Neuronal stem cell (in vitro differentiated cells): ENCODE measurements around the gene CXXC5.

Experiments used
- DNase-seq: peaks from one replicate; pipeline ENCODE4 v3.0.0-alpha.2; 2013; ENCODE audit warnings: low spot score
- H2AFZ ChIP-seq: one replicate; pipeline ENCODE4 v1.6.1; 2013; ENCODE audit warnings: mild to moderate bottlenecking, low read length, inconsistent platforms
- H2AK5ac ChIP-seq: 2 replicates; pipeline ENCODE4 v1.6.1; 2013; ENCODE audit warnings: low read depth, mild to moderate bottlenecking, inconsistent platforms, low read length, moderate library complexity, mixed read lengths
- H2BK120ac ChIP-seq: 2 replicates; pipeline ENCODE4 v1.6.1; 2013; ENCODE audit warnings: low read depth, mild to moderate bottlenecking, inconsistent platforms, low read length, moderate library complexity, mixed read lengths
- H2BK12ac ChIP-seq: one replicate; pipeline ENCODE4 v1.6.1; 2013; ENCODE audit warnings: low read length, inconsistent platforms
- H2BK15ac ChIP-seq: 2 replicates; pipeline ENCODE4 v1.6.1; 2013; ENCODE audit warnings: mild to moderate bottlenecking, low read length, inconsistent platforms, mixed read lengths
- H2BK5ac ChIP-seq: one replicate; pipeline ENCODE4 v1.6.1; 2013; ENCODE audit warnings: inconsistent platforms, mild to moderate bottlenecking, low read length, moderate library complexity
- H3K14ac ChIP-seq: one replicate; pipeline ENCODE4 v1.6.1; 2013; ENCODE audit warnings: low read length, inconsistent platforms
- H3K18ac ChIP-seq: 2 replicates; pipeline ENCODE4 v1.6.1; 2013; ENCODE audit warnings: low read length, inconsistent platforms
- H3K23ac ChIP-seq: 2 replicates; pipeline ENCODE4 v1.6.1; 2013; ENCODE audit warnings: low read depth, mild to moderate bottlenecking, mixed read lengths, low read length, inconsistent platforms; ENCODE audit not compliant: poor library complexity
- H3K27ac ChIP-seq: replicated peaks from 3 replicates; pipeline ENCODE4 v1.5.1; 2013; ENCODE audit warnings: low read length, inconsistent platforms
- H3K27me3 ChIP-seq, 3 experiments: 2 replicates each; pipeline ENCODE4 v1.6.1; 2013; ENCODE audit warnings: low read length in 3 of 3, mild to moderate bottlenecking in 2 of 3, inconsistent platforms in 1 of 3, low read depth in 1 of 3, mixed read lengths in 1 of 3, moderate library complexity in 1 of 3; ENCODE audit not compliant: control insufficient read depth in 3 of 3, insufficient read depth in 3 of 3
- H3K36me3 ChIP-seq, 2 donors: replicated peaks in 1 of 2; 2 replicates each; pipeline ENCODE4 v1.6.1; 2013; ENCODE audit warnings: low read length in 2 of 2; ENCODE audit not compliant: control insufficient read depth in 2 of 2, insufficient read depth in 2 of 2
- H3K4ac ChIP-seq: 2 replicates; pipeline ENCODE4 v1.6.1; 2013; ENCODE audit warnings: inconsistent platforms, mild to moderate bottlenecking, low read length, moderate library complexity
- H3K4me1 ChIP-seq, 2 donors: 1 replicate in 1 of 2; 2 replicates in 1 of 2; pipeline ENCODE4 v1.6.1; 2013; ENCODE audit warnings: low read length in 2 of 2, low read depth in 1 of 2; ENCODE audit not compliant: control insufficient read depth in 2 of 2, insufficient read depth in 1 of 2
- H3K4me2 ChIP-seq: one replicate; pipeline ENCODE4 v1.6.1; 2013; ENCODE audit warnings: mild to moderate bottlenecking, low read length, inconsistent platforms; ENCODE audit not compliant: insufficient read depth, poor library complexity, severe bottlenecking
- H3K4me3 ChIP-seq, 2 donors: 2 replicates each; pipeline ENCODE4 v1.5.1; 2013; ENCODE audit warnings: low read length in 2 of 2, mild to moderate bottlenecking in 2 of 2, inconsistent platforms in 1 of 2, moderate library complexity in 1 of 2
- H3K79me1 ChIP-seq: one replicate; pipeline ENCODE4 v1.6.1; 2013; ENCODE audit warnings: low read depth, mild to moderate bottlenecking, inconsistent platforms, low read length, moderate library complexity
- H3K9ac ChIP-seq: one replicate; pipeline ENCODE4 v1.6.1; 2013; ENCODE audit warnings: mild to moderate bottlenecking, low read depth, low read length, inconsistent platforms; ENCODE audit not compliant: poor library complexity
- H3K9me3 ChIP-seq, 2 donors: replicated peaks in 1 of 2; 2 replicates each; pipeline versions ENCODE3 to v1.6.1; 2013; ENCODE audit warnings: low read length in 2 of 2, mild to moderate bottlenecking in 2 of 2, inconsistent platforms in 1 of 2, low read depth in 1 of 2, mixed read lengths in 1 of 2, moderate library complexity in 1 of 2; ENCODE audit not compliant: control insufficient read depth in 2 of 2, insufficient read depth in 1 of 2
- H4K8ac ChIP-seq: one replicate; pipeline ENCODE4 v1.6.1; 2013; ENCODE audit warnings: low read depth, mild to moderate bottlenecking, inconsistent platforms, low read length, moderate library complexity
- H4K91ac ChIP-seq: one replicate; pipeline ENCODE4 v1.6.1; 2013; ENCODE audit warnings: low read length, low read depth, mild to moderate bottlenecking, inconsistent platforms; ENCODE audit not compliant: poor library complexity
- WGBS, 2 donors: extraction: QIAGEN DNeasy Blood & Tissue Kit; methylation state at CpG; one replicate each; pipeline ENCODE4 v1.1.7; 2013; ENCODE audit warnings: missing lambda C conversion rate in 2 of 2, mixed read lengths in 1 of 2; ENCODE audit not compliant: insufficient read length in 2 of 2, insufficient replicate concordance in 1 of 2; ENCODE audit errors: extremely low coverage in 2 of 2; 5-methylcytosine and 5-hydroxymethylcytosine counted together

The CXXC5 gene

GRCh38 chr5:139651853-139652787, 4.0 kb downstream of the CXXC5 start:
- Histone ChIP-seq H2AFZ (no peak overlapping the region), H3K18ac (no peak overlapping the region), H2BK5ac (no peak overlapping the region)

DNA sequence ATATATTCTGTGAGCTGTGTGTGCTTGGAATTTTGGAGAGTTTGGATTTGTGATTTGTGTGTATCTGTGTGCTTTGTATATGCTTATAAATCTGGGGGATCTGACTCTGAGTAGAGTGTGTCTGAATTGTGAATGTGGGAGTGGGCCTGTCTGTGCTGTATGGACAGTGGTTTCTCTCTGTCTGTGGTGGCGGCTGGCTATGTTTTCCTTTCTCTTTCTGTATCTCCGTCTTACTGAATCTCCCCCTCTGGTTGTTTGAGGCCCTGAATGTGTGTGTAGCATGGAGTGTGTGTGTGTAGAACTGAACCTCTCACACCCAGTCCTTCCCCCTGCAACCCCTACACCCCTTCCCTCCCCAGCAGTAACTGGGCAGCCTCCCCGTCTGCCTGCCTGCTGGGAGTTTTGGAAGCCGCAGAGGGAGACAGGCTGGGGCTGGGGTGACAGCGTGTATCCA, 4.7 kb downstream of the CXXC5 start:
- Histone ChIP-seq H2AFZ (no peak overlapping the region), H3K4me3 (no peak overlapping the region), H2BK5ac (no peak overlapping the region), H3K79me1 (peaks cover 21% of the 10 kb centered on the region), H3K36me3 (peaks cover 0 to 6% of the 10 kb centered on the region in 2 donors), H3K23ac (no peak overlapping the region), H2BK120ac (no peak overlapping the region), H4K8ac (no peak overlapping the region), H3K4me2 (no peak overlapping the region), H3K9ac (no peak overlapping the region), H3K4ac (peak overlapping the region; percentile 27), H3K27ac (no peak overlapping the region), H2BK12ac (no peak overlapping the region), H3K9me3 (no peaks in the 10 kb centered on the region), H2BK15ac (peak overlapping the region; percentile 60), H4K91ac (no peak overlapping the region), H3K14ac (no peak overlapping the region), H3K4me1 (peaks cover 48 to 58% of the 10 kb centered on the region in 2 donors), H2AK5ac (peak overlapping the region; percentile 51), H3K27me3 (no peaks in the 10 kb centered on the region), H3K18ac (peak overlapping the region; percentile 41)
- DNase-seq, result no peak
- no CpG with 5 or more reads among the region's 5 CpGs for WGBS, 2 donors

More at GRCh38 chr5:139651853-139652787, 4.0 kb downstream of the CXXC5 start:
- H3K27me3 ChIP-seq, result peaks cover 0 to 6% (median 0%) of the 10 kb centered on the region in 3 experiments
- H3K9me3 ChIP-seq, result no peaks in the 10 kb centered on the region
- peaks cover 20% of the 10 kb centered on the region for H3K79me1 ChIP-seq
- H3K4me1 ChIP-seq, result peaks cover 50 to 55% of the 10 kb centered on the region in 2 donors
- peak overlapping the region; percentile 90 for H3K27ac ChIP-seq
- no peak overlapping the region for H3K4ac ChIP-seq
- no peak overlapping the region for H2BK15ac ChIP-seq
- peak overlapping the region in 1 of 2 donors; percentile 9 for H3K4me3 ChIP-seq
- no peak overlapping the region for H3K14ac ChIP-seq
- H3K4me2 ChIP-seq, result peak overlapping the region; percentile 99
- H2BK12ac ChIP-seq, result no peak overlapping the region
- no peak overlapping the region for H2BK120ac ChIP-seq
- DNase-seq, result peak; percentile 78
- H3K36me3 ChIP-seq, result peaks cover 0 to 6% of the 10 kb centered on the region in 2 donors
- no peak overlapping the region for H3K23ac ChIP-seq
- H2AK5ac ChIP-seq, result no peak overlapping the region
- H3K9ac ChIP-seq, result no peak overlapping the region
- WGBS, 2 donors, result no CpG with 5 or more reads among the region's 23 CpGs
- no peak overlapping the region for H4K91ac ChIP-seq
- no peak overlapping the region for H4K8ac ChIP-seq

GRCh38 chr5:139653616-139654015, 5.5 kb downstream of the CXXC5 start:
- no peaks in the 10 kb centered on the region for H3K9me3 ChIP-seq
- H3K14ac ChIP-seq, result no peak overlapping the region
- no peak overlapping the region for H2BK120ac ChIP-seq
- peaks cover 0 to 6% of the 10 kb centered on the region in 2 donors for H3K36me3 ChIP-seq
- H4K8ac ChIP-seq, result no peak overlapping the region
- no peak for DNase-seq
- H3K27ac ChIP-seq, result no peak overlapping the region
- H3K27me3 ChIP-seq, result no peaks in the 10 kb centered on the region
- H3K79me1 ChIP-seq, result peaks cover 21% of the 10 kb centered on the region
- no peak overlapping the region for H2BK5ac ChIP-seq
- no peak overlapping the region for H3K4me2 ChIP-seq
- H2AFZ ChIP-seq, result no peak overlapping the region
- no peak overlapping the region for H3K18ac ChIP-seq
- no peak overlapping the region for H4K91ac ChIP-seq
- no peak overlapping the region for H3K9ac ChIP-seq
- H3K4me3 ChIP-seq, result no peak overlapping the region
- peak overlapping the region; percentile 77 for H2BK12ac ChIP-seq
- no CpG with 5 or more reads among the region's 5 CpGs for WGBS, 2 donors
- peak overlapping the region; percentile 51 for H2AK5ac ChIP-seq
- H2BK15ac ChIP-seq, result no peak overlapping the region
- no peak overlapping the region for H3K23ac ChIP-seq
- peaks cover 48 to 61% of the 10 kb centered on the region in 2 donors for H3K4me1 ChIP-seq
- H3K4ac ChIP-seq, result no peak overlapping the region

GRCh38 chr5:139654464-139654863, 6.3 kb downstream of the CXXC5 start:
- no peak overlapping the region for H3K4me3 ChIP-seq
- no peaks in the 10 kb centered on the region for H3K9me3 ChIP-seq
- peak overlapping the region; percentile 8 for H2BK12ac ChIP-seq
- H2BK120ac ChIP-seq, result no peak overlapping the region
- H2BK5ac ChIP-seq, result no peak overlapping the region
- H3K79me1 ChIP-seq, result peaks cover 19% of the 10 kb centered on the region
- no peak overlapping the region for H4K91ac ChIP-seq
- DNase-seq, result no peak
- H2BK15ac ChIP-seq, result peak overlapping the region; percentile 62
- H2AFZ ChIP-seq, result no peak overlapping the region
- H3K14ac ChIP-seq, result no peak overlapping the region
- H4K8ac ChIP-seq, result no peak overlapping the region
- H2AK5ac ChIP-seq, result peak overlapping the region; percentile 62
- no peak overlapping the region for H3K23ac ChIP-seq
- H3K4ac ChIP-seq, result no peak overlapping the region
- H3K18ac ChIP-seq, result peak overlapping the region; percentile 95
- H3K36me3 ChIP-seq, result peaks cover 0 to 6% of the 10 kb centered on the region in 2 donors
- H3K4me2 ChIP-seq, result no peak overlapping the region
- no peak overlapping the region for H3K27ac ChIP-seq
- H3K9ac ChIP-seq, result peak overlapping the region; percentile 72
- H3K27me3 ChIP-seq, result no peaks in the 10 kb centered on the region
- WGBS, 2 donors, result no CpG with 5 or more reads among the region's 3 CpGs
- peaks cover 55 to 67% of the 10 kb centered on the region in 2 donors for H3K4me1 ChIP-seq
